NOMO-1 treated with dmso at 0.1 percent for 144 hours (cell line): ENCODE measurements around the gene CCDC110.
A peak's percentile ranks its signal among the peaks of the same experiment; 100 is the strongest.

ENCODE experiments used
- DNase-seq: peaks from one replicate; lab custom pipeline; 2025; ENCODE audit not compliant: unreplicated experiment; lab: John Stamatoyannopoulos, UW

CCDC110 gene

DNA sequence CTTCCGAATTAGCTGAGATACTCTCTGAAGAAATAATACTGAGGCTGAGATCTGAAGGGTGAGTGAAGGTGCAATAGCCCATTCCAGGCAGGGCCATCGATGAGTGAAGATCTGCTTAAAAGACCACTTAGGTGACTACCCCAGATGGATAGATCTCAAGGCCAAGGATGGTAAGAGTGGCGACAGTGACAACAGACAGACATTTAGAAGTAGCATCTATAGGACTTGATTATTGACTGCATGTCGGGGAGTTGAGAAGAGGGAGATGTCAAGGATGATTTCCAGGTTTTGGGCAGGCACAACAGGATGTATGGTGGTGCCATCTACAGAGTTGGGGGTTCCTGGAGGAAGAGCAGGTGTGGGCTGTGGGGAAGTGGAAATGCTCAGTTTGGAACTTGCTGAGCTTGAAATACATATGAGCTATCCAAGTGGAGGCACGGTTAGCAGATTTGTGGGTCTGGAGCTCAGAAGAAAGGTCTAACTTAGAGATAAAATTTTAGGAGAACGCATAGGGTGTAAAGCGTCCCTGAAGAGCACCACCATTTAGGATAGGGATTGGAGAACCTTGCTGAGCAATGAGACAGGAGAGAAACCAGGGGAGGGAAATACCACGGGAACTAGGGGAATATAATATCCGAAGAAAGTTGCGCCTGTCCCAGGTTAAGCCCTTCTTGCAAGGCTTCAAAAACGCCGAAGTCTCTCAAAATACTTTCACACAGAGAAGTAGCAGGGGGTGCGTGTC is 46.5 kb downstream of the CCDC110 start:
- no peak for DNase-seq

DNA sequence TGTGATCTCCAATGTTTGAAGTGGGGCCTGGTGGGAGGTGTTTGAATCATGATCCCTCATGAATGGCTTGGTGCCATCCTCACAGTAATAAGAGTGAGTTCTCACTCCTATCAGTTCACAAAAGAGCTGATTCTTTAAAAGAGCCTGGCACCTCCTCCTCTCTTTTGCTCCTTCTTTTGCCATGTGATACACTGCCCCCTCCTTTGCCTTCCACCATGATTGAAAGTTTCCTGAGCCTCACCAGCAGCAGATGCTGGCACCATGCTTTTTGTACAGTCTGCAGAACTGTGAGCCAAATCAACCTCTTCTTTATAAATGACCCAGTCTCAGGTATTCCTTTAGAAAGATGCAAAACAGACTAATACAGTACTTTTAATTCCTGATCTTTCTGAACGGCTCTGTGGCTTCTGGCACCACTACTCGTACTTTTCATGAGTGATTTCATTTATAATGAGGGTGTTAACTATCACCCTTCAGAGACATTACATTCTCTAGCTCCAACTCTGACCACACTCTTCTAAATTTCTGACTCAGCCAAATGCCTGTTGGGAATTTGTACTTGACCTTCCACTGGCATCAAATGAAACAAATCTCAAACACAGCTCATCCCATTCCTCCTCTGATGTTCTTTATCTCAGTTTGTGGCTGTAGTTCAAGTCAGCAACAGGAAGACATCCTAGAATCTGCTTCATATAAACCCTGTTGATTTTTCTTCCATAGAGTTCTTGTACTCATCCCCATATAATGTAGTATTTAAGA is 50.0 kb downstream of the CCDC110 start:
- no peak for DNase-seq

- DNase-seq = no peak
Observed at GRCh38 chr4:185416955-185417354, 54.6 kb downstream of the CCDC110 start.

- DNase-seq = no peak
Observed at GRCh38 chr4:185412412-185412811, 59.1 kb downstream of the CCDC110 start.

DNA sequence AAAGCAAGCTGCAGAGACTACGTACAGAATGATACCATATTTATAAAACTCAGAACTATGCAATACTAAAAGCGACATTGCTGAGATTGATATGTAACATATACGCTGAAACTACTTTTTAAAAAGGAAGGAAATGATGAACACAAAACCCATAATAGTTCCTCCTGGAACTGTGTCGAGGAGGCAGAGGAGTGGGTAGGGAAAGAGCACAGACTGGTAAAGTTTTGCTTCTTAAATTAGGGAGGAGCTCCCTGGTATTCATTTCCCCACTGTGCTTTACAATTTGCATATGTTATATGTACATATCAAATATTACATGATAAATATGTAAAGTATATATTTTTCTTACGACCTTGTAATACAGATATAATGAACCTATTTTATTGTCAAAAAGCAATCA is 59.7 kb downstream of the CCDC110 start:
- DNase-seq = no peak

GRCh38 chr4:185408432-185408831 is 63.1 kb downstream of the CCDC110 start:
- no peak for DNase-seq

GRCh38 chr4:185405296-185405999 is 66.1 kb downstream of the CCDC110 start:
- peak; percentile 13 for DNase-seq

DNA sequence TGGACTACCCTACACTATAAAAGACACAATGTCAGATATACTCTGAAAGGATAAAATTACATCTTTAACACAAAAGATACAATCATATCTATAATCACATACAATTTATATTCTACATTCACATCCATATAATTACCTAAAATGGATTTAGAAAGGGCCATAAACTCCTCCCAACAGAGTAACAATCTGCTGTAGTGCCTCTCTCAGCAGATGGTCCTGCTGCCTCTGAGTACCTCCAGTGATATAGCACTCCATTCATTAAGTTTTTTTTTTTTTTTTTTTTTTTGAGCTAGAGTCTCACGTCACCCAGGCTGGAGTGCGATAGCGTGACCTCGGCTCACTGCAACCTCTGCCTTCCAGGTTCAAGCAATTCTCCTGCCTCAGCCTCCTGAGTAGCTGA is 67.5 kb downstream of the CCDC110 start:
- DNase-seq = no peak

DNA sequence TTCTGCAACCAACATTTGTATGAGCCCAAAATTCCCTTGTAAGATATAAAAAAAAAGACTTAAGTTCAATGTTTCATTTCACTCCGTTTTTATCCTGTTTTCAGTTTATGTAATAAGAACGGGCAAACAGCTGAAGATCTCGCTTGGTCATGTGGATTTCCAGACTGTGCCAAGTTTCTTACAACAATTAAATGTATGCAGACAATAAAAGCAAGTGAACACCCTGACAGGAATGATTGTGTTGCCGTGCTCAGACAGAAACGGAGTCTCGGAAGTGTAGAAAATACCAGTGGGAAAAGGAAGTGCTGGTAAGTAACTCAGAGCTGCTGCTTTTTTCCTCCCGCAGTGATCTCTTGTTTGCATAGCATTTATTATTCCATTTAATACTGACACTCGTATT is 72.1 kb downstream of the CCDC110 start:
- DNase-seq = no peak

DNA sequence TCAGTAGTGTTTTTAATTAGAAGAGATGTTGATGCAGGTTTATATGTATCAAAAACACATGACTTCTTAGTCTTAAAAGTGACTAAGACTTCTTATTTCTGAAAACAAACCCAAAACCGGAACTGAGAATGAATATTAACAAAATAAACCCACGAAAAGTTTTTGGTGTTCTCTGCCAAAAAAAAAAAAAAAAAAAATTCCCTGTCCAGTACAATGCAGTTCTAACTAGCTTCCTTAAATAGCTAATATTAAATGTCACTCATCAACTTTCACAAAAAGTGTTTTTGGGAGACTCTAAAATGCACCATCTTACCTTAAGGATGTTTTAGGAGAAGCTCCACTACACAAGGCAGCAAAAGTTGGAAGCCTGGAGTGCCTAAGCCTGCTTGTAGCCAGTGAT is 72.9 kb downstream of the CCDC110 start:
- DNase-seq = no peak

DNA sequence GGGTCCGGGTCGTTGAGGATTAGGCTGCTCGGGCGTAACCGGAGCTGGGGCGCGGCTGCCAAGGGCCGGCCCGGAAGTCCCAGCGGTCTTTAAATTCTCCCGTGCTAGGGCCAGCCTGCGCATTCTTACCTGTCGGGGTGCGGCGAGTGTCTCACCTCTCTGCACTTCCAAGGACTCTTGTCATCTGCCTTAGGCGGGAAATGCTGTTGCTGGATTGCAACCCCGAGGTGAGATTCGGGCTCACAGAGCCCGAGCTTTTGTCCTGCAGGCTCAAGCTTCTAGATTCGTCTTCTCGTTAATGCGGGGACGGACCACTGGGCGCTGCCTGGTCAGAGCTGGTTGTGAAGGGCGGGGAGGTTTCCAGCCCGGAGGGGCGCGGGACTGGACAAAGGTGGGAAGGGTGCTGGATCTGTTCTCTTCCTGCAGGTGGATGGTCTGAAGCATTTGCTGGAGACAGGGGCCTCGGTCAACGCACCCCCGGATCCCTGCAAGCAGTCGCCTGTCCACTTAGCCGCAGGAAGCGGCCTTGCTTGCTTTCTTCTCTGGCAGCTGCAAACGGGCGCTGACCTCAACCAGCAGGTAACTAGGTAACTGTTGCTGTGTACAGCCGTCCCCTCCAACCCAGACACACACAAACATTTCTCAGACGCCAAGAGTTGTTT is 74.7 kb downstream of the CCDC110 start, which contains the start of gene ANKRD37:
ANKRD37 (plus strand) TSS at position 118 of the 662 bp plus-strand sequence; CDS start at position 201, 83 bp downstream.
- no peak for DNase-seq

DNA sequence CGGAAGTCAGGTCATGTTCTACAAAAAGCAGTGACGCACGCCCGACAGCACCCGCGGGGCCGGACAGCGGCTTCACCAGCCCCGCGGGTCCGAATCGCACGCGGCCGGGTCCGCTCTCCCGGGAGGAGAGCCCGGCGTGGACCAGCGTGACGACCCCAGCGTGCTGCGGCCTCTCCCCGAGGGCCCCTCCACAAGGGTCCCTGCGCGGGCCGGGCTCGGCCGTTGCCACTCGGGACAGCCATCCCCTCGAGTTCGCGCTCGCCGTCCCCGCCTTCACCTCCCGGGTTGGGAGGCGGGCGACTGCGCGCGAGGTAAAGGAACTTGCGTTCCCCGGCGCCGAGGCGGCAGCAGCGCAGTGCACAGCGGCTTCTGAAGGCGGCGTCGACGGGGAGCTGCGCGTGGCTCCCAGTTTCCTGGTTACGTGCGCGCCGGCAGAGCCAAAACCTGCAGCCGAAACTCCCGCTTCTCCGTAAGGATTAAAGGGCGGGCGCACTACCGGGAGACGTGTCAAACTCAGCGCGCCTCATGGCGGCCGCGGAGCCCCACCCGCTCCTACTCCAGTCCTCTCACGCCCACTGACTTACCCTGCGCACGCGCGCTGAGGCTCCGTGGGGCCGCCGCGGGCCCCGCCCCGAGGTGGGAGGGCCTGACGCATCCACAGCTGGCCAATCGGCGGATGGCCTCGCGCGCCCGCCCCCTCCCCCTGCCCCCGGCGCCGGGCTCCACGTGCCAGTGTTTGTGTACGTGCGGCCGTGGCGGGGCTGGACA is 75.4 kb downstream of the CCDC110 start:
- peak; percentile 92 for DNase-seq

- DNase-seq = peak; percentile 10
Observed at GRCh38 chr4:185395238-185395955, 76.1 kb downstream of the CCDC110 start, which contains the start of gene LRP2BP. Gene LRP2BP (minus strand): TSS chr4:185395924. CDS start chr4:185378186, 17,738 bp downstream.
